Measurements from ENCODE around the gene PPP6R1.

PPP6R1 gene

GRCh38 chr19:55258828-55259539 lies at the start of gene PPP6R1:
PPP6R1 (minus strand) TSS chr19:55259017; CDS start chr19:55247103, 11,914 bp downstream.
- peak; percentile 99 for DNase-seq (ENCODE audit: low read depth)

DNA sequence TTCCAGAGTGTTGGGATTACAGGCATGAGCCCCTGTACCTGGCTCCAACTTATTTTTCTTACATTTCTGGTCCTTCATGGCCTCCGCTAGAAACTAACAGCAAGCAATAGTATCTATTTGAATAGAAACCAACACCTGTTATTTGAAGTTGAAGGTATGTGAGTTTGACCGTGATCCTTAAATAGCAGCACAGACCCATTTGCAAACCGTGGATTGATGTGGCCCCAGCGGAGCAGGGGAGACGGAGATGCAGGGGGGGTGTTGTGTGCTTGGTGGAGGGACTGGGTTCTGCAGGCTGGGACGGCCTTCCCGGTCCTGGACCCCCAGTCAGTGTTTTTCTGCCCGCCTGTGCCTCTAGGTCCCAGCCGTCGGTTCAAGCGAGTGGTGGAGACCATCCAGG lies 49.5 kb upstream of the PPP6R1 start:
- no peak for DNase-seq (ENCODE audit: low read depth)

GRCh38 chr19:55306712-55307111 lies 47.9 kb upstream of the PPP6R1 start:
- no peak for DNase-seq (ENCODE audit: low read depth)

GRCh38 chr19:55305983-55306562 lies 47.3 kb upstream of the PPP6R1 start:
- DNase-seq (ENCODE audit: low read depth), result peak; percentile 35

DNA sequence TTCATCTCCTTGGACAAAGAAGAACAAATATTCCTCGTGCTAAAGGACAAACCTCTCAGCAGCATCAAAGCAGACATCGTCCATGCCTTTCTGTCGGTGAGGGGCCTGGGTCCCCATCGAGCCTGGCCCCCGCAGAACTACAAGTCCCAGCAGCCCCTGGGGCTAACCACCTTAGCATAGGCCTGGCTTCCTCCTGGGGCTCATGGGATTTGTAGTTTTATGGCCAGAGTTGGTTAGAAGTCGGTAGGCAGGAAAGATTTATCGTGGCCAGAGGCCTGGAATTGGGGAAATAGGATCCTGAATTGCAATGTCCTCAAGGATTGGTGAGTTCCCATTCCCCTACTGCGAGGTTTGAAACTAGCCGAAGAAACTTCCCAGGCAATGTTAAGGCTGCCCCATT lies 46.7 kb upstream of the PPP6R1 start:
- peak; percentile 57 for DNase-seq (ENCODE audit: low read depth)

DNA sequence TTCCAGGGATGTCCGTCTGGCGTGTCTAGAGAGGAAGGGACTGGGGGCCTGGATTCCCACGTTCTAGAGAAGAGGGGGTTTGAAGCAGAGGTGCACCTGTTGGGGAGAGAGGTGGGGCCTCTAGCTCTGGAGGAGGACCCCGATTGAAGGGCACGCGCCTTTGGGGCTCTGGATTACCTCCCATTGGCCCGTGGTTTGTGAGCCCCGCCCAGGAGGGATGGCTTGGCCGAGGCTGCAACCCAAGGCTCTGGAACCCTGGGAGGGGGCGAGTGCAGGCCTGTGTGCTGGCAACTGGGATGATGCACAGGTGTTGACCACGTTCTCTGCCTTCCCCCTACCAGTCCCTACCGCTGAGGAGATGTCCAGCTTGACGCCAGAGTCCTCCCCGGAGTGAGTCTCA lies 46.2 kb upstream of the PPP6R1 start:
- no peak for DNase-seq (ENCODE audit: low read depth)

DNA sequence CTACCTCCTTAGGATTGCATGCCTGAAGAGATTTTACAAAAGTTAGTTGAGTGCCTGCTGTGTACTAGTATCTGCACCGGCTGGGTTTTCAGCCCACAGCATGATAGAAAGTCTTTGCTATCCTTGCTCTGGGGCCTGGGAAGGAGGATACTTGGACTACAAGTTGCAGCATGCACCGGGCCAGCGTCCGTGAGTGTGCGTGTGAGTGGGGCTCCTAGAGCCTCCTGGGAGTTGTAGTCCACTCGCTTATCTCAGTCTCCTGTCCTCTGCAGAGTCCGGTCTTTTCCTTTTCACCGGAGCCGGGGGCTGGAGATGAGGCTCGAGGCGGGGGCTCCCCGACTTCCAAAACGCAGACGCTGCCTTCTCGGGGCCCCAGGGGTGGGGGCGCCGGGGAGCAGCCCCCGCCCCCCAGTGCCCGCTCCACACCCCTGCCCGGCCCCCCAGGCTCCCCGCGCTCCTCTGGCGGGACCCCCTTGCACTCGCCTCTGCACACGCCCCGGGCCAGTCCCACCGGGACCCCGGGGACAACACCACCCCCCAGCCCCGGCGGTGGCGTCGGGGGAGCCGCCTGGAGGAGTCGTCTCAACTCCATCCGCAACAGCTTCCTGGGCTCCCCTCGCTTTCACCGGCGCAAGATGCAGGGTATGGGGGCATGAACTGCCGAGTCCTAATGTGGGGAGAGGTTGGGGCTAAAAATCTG lies 45.6 kb upstream of the PPP6R1 start:
- peak; percentile 58 for DNase-seq (ENCODE audit: low read depth)

DNA sequence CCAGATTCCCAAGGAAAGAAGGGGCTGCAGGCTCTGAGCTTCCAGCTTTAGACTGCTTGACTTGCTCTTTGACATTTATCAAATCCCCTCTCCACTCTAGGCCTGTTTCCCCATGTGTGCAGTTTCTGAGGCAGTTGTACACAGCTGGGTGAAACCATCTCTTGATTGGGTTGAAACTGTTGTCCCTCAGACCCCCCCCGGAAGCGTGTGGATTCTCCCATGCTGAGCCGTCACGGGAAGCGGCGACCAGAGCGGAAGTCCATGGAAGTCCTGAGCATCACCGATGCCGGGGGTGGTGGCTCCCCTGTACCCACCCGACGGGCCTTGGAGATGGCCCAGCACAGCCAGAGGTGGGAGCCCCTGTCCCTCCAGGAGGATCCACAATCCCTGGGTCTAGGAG lies 44.7 kb upstream of the PPP6R1 start:
- no peak for DNase-seq (ENCODE audit: low read depth)

DNA sequence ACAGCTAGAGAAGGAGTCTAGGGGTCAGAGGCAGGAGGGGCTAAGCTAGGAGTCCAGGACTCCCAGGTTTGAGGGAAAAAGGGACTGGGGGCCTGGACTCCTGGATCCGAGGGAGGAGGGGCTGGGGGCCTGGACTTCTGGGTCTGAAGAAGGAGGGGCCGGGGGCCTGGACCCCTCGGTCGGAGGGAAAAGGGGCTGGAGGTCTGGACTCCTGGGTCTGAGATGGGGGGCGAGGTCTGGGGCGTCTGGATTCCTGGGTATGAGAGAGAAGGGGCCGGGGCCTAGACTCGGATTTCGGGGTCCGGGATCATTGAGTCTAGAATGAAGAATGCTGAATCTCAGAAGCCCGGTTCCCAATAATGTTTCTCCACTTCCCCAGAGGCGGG lies 43.5 kb upstream of the PPP6R1 start:
- no peak for DNase-seq (ENCODE audit: low read depth)

DNA sequence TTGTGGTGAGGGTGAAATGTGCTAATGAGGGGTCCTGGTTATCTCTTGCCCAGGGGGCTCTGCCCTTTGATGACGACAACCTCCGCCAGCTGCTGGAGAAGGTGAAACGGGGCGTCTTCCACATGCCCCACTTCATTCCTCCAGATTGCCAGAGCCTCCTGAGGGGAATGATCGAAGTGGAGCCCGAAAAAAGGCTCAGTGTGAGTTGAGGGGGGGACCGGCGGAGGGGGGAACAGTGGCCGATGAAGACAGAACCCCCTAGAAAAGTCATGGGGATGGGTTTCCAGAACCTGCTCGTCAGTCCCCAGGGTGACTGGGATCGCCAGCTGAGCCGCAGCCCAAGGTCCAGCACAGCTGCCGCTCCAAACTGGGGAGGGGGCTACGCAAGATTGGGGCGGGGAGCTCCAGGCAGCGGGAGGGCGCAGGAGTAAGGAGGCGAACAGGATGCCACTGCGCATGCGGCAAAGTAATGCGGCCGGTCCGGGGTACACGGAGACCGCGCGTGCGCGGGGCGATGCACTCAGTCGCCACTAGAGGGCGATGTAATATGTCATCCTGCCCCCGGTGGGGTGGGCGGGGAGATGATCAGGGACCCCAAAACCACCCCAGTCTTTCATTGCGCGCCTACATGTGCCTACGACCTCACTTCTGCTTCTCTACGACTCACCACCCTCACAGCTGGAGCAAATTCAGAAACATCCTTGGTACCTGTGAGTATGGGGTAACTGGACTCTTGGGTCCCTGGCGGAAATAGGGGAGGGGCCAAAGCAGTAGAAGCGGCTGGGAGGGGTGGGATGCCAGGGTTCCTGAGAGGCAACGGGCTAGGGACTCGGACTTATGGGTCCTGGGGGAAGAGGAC lies 42.9 kb upstream of the PPP6R1 start:
- DNase-seq (ENCODE audit: low read depth), result peak; percentile 84

DNA sequence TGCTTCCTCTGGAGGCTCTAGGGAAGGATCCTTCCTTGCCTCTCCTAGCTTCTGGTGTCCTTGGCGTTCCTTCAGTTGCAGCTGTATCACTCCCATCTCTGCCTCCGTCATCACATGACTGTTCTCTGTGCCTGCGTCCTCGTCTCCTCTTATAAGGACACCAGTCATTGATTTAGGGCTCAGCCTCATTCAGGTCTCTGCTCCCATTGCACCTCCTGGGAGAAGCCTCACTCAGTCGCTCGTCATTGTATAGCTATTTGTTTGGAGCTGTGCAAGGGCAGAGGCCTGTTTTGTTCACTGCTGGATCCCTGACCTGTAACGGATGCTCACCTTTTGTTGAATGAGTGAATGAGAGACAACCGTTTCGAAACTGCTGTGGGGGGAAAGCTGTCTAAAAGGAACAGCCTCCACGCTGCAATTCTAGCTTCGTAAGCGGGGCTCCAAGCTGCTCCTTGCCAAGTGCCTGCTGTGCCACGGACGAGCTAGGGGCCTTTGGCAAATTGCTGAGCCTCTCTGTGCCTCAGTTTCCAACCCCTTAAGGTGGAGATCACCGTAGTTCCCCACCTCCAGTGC lies 42.2 kb upstream of the PPP6R1 start:
- no peak for DNase-seq (ENCODE audit: low read depth)

DNA sequence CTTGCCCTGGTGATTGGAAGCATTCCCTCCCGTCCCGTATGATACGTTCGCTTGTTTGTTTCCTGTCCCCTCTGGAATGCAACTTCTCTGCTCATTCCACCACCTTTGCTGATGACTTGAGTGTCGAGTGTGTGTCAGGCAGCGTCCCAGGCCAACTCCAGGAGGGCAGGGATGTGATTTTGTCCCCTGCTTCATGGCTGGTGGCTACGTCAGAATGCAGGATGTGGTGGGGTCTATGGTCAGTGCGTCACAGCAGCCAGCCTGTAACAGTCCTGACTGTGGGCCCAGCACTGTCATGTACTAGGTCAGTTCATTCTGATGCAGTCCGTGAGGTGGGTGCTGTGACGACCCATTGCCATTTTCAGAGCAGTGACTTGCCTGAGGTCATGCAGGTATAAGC lies 41.2 kb upstream of the PPP6R1 start:
- DNase-seq (ENCODE audit: low read depth), result no peak

- no peak for DNase-seq (ENCODE audit: low read depth)
Measured at GRCh38 chr19:55297267-55297666, 38.5 kb upstream of the PPP6R1 start.

DNA sequence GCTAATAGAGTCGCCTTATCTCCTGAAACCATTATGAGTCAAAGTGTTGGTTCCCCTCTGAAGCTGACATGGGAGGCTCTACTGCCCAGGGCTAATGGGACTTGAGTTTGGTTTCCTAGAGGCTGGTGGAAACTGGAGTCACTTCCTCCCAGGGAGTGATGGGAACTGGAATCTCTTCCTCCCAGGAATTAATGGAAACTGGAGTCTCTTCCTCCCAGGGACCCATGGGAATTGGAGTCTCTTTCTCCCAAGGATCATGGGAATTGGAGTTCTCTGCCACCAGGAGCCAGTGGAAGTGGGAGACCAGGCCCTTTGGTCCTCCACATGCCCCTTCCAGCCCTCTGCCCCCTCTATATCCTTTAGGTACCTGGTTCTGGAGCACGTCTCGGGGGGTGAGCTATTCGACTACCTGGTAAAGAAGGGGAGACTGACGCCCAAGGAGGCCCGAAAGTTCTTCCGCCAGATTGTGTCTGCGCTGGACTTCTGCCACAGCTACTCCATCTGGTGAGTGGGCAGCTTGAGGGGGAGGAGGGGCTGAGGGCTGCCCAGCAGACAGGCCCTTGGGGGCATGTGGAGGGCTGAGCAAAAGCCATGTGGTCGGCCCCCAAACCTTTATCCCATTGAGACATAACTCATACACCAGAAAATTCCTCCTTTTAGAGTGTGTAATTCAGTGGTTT lies 30.4 kb upstream of the PPP6R1 start:
- peak; percentile 36 for DNase-seq (ENCODE audit: low read depth)

DNA sequence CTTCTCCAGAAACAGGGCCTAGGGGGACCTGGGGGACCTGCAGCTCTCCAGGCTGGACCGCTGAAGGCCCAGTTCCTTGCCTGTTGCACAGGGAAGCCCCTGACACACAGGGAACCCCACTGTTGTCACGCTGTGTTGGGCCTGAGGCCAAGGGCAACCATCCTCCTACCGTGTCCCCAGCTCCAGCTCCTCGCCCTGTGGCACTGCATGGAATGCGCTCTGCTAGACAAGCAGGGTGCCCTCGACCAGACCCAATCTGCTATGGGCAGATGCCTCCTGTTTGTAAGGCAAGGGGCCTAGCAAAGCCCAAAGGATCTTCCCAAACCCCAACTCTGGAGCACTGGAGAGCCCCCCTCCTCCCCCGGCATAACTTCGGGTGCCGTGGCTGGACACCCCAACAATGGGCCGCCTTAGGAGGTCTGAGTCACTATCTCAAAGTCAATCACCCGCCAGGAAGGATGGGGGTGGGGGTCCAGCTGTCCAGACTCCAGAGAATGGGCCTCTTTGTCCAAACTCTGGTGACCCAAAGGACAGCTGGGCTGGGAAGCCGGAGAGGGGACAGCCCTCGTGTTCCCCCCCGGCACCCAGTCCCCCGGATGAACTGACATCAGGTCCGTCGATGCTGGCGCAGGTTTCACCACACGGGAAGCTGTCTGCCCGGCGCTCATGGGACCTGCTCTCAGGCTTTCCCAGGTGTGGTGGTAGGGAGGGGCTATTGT lies 28.7 kb upstream of the PPP6R1 start:
- no peak for DNase-seq (ENCODE audit: low read depth)

DNA sequence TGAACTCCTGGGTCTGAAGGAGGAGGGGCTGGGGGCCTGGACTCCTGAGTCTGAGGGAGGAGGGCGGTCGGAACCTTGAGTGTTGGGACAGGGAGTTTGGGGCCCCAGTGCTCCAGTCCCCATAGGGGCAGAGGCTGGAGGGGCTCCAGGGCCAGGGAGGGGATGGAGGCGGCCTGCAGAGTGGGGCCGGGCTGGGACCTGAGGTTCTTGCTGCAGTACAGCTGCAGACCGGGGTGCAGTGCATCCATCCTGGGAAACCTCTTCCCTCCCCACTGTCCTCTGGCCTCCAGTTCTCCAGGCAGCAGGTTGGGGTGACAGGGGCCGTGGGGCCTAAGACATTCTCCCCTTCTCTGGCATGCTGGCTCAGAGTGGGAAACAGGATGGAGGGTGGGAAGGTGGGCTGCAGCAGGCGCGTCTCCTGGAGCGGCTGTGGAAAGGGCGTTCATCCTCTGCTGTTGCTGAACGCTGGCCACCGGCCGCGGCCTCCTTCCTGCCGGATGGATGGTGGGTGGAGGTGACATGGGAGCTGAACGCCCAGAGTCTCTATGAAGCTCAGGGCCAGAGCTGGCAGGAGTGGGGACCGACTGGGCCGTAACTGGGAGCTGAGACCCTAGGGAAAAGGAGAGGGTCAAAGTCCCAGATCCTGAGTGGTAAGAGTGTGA lies 26.5 kb upstream of the PPP6R1 start:
- no peak for DNase-seq (ENCODE audit: low read depth)

- DNase-seq (ENCODE audit: low read depth), result no peak
Measured at GRCh38 chr19:55284405-55285058, 25.7 kb upstream of the PPP6R1 start.

DNA sequence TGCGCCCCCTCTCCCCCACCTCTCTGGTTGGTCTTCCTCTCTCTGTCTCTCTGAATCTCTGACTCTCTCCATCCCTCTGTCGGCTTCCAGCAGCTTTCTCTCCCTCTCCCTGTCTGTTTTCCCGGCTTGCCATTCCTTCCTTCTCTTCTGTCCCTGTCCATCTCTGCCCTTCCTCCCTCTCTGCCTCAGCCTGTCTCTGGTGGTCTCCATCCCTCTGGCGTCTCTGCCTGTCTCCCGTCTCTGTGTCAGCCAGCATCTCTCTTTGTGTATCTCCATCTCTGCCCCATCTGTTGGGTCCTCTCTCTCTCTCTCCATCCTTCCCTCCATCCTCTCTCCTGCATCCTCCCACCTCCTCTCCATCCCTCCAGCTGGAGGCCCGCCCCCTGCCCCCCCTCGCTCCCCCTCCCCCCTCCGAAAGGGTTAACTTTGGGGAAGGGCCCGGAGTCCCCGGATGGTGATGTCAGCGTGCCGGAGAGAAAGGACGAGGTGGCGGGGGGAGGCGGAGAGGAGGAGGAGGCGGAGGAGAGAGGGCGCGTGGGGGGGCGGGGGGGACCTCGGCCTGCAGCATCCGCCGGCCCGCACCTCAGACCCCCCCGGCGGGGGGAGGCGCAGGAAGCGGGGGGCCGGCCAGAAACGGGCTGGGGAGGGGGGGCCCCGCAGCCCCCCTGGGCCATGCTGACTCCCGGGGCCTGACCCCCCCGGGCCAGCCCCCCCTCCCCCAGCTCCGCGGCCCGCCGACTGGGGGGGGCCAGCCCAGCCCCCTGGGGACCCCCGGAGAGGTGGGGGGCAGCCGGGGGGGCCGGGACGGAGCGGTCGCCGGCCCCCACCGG lies 24.9 kb upstream of the PPP6R1 start, which contains the start of gene BRSK1:
Gene BRSK1 (plus strand): TSS at position 450 of the 830 bp plus-strand sequence. CDS start 446 bp downstream, outside the sequence.
- peak; percentile 70 for DNase-seq (ENCODE audit: low read depth)

Data from ELR (cell line).